Measurements from ENCODE around the gene TMEM183A. TPM values are rescaled to one million over a fixed set of nuclear protein-coding genes. Genes with fewer than 3 reads are reported as not detected.
A peak's percentile ranks its signal among the peaks of the same experiment; 100 is the strongest.

TMEM183A gene
- total and polyA plus RNA-seq, 9 donors: 42.0 to 72.4 (median 46.6) TPM

DNA sequence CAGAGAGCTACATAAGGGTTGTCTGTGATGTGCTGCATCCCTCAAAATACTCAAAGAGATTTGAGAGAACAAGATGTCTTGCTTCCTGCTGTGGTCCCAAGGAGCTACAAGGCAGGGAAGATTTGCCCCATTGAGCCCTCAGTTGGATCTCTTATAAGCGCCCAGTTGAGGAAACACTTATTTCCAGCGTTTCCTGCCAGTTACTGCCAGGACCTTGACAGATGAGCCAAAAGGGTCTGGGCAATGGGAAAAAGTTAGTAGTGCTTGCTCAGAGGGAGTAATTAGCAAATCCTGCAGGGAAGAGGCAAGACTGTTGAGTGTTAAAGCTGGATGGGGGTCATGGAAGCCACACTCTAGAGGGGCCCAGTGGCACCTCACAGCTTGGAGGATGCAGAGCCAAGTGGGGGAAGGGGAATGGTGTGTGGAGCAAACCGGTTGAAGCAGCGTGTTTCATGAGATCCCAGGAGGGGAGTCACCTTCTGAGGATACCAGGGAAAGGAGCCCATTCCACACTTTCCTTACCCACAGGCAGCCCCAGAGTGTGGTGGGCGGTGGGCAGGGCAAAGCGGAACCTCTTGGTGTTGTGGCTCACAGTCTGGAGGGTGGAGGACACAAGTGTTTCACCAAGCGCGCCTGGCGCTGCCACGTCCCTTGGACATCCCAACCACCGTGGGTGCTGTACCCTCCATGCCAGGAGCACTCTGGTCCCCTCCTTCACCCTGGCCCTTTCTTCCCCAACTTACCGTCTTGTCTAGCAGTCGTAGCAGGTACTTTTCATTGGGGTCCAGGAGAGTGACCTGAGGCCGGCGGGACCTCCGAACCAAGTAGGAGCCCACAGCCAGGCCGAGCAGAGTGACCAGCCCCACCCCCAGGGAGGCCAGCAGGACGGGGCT, 40.9 kb upstream of the TMEM183A start:
- DNase-seq: peak in 1 of 5 donors; percentile 23
- 35 to 41% (median 41%) methylated on average over 17 to 18 of the region's 18 CpGs for WGBS, 3 donors

DNA sequence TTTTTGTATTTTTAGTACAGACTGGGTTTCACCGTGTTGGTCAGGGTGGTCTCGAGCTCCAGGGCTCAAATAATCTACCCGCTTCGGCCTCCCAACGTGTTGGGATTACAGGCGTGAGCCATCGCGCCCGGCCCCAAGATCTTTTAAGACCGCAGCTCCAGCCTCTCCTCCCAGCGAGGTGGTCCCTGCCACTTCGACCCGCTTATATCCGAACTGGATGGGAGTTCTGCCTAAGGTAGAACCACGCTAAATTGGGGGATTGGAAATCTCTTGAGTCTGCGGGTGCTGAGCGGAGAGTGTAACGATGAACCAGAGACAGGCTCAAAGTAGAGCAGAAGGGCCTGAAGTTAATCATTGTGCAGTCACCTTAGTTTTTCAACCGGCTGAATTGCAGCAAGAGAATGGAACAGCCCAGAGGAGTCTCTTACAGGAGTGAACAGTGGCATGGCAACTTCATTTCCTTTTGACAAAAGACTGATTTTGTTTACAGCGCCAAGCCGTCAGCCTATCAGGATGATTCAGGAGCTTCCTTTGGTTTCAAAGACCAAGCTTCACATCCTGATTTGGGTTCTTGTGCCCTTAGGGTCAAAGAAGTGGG, 39.4 kb upstream of the TMEM183A start:
- H3K4me3 ChIP-seq: peak overlapping the region; percentile 79
- peaks cover 5% of the 10 kb centered on the region for H3K4me1 ChIP-seq (ENCODE audit: insufficient read depth)
- intact Hi-C loops (cut with DNase I): no loop called here
- DNase-seq: no peak
- TF ChIP-seq EP300 (IDR thresholded peaks at IDR 0.05) (no peak), CTCF (IDR thresholded peaks at IDR 0.05) (no peak), POLR2A (IDR thresholded peaks at IDR 0.05) (no peak)
- H3K9me3 ChIP-seq: no peaks in the 10 kb centered on the region
- WGBS, 3 donors: 2 to 3% (median 3%) methylated on average over 21 of the region's 21 CpGs
- peak overlapping the region; percentile 84 to 97 for H3K27ac ChIP-seq
- no peaks in the 10 kb centered on the region for H3K27me3 ChIP-seq
- H3K36me3 ChIP-seq: no peaks in the 10 kb centered on the region

More for the DNA sequence above, 40.9 kb upstream of the TMEM183A start:
- TF ChIP-seq EP300 (IDR thresholded peaks at IDR 0.05) (no peak), CTCF (IDR thresholded peaks at IDR 0.05) (no peak), POLR2A (IDR thresholded peaks at IDR 0.05) (no peak)
- no peaks in the 10 kb centered on the region for H3K27me3 ChIP-seq
- H3K36me3 ChIP-seq: no peaks in the 10 kb centered on the region
- intact Hi-C loops (cut with DNase I): no loop called here
- peak overlapping the region; percentile 84 to 97 for H3K27ac ChIP-seq
- H3K4me3 ChIP-seq: peak overlapping the region; percentile 79
- no peaks in the 10 kb centered on the region for H3K9me3 ChIP-seq
- H3K4me1 ChIP-seq (ENCODE audit: insufficient read depth): peaks cover 5% of the 10 kb centered on the region

GRCh38 chr1:202968351-202968750, 38.8 kb upstream of the TMEM183A start:
- no peak overlapping the region for H3K27ac ChIP-seq
- H3K27me3 ChIP-seq: no peaks in the 10 kb centered on the region
- DNase-seq: no peak
- intact Hi-C loops (cut with DNase I): no loop called here
- H3K9me3 ChIP-seq: no peaks in the 10 kb centered on the region
- H3K4me3 ChIP-seq: no peak overlapping the region
- H3K4me1 ChIP-seq (ENCODE audit: insufficient read depth): peaks cover 5% of the 10 kb centered on the region
- 63 to 75% (median 75%) methylated on average over 3 of the region's 3 CpGs for WGBS, 3 donors
- no peaks in the 10 kb centered on the region for H3K36me3 ChIP-seq
- TF ChIP-seq EP300 (IDR thresholded peaks at IDR 0.05) (no peak), POLR2A (IDR thresholded peaks at IDR 0.05) (no peak), CTCF (IDR thresholded peaks at IDR 0.05) (no peak)

GRCh38 chr1:202968895-202969295, 38.3 kb upstream of the TMEM183A start:
- H3K36me3 ChIP-seq: no peaks in the 10 kb centered on the region
- 37 to 40% (median 37%) methylated on average over 5 of the region's 5 CpGs for WGBS, 3 donors
- no peak overlapping the region for H3K27ac ChIP-seq
- H3K4me1 ChIP-seq (ENCODE audit: insufficient read depth): peaks cover 5% of the 10 kb centered on the region
- H3K4me3 ChIP-seq: no peak overlapping the region
- peak in 1 of 5 donors; percentile 43 for DNase-seq
- no peaks in the 10 kb centered on the region for H3K9me3 ChIP-seq
- TF ChIP-seq CTCF (IDR thresholded peaks at IDR 0.05) (peak; percentile 15 to 51 (median 46)), POLR2A (IDR thresholded peaks at IDR 0.05) (no peak)
- intact Hi-C loops (cut with DNase I): no loop called here
- no peaks in the 10 kb centered on the region for H3K27me3 ChIP-seq

Data from ovary (tissue), 9 donors.